GM21529 (cell line): Measurements from ENCODE around the gene C1QBP.
A peak's percentile ranks its signal among the peaks of the same experiment; 100 is the strongest.
"Not testable (repeated sequence)": the region's sequence is repeated elsewhere in the genome, so short reads cannot be mapped to it uniquely, and the experiment has no call there.

Source experiments
- ATAC-seq: cut with Tn5 transposase; IDR thresholded peaks from one replicate; pipeline ENCODE4 v1.9.1; 2021; ENCODE audit not compliant: unreplicated experiment

Gene C1QBP

GRCh38 chr17:5438716-5439445, at the start of gene C1QBP:
C1QBP (minus strand) TSS chr17:5439155; CDS start chr17:5439073, 82 bp downstream.
- peak; percentile 80 for ATAC-seq

GRCh38 chr17:5488752-5489151, 49.8 kb upstream of the C1QBP start:
- no peak for ATAC-seq

GRCh38 chr17:5486206-5487124, 47.5 kb upstream of the C1QBP start, which contains the start of gene MIS12:
MIS12 (plus strand) TSS chr17:5486566; CDS start chr17:5488863, 2,297 bp downstream.
- peak; percentile 81 for ATAC-seq

GRCh38 chr17:5485270-5486205, 46.6 kb upstream of the C1QBP start, which contains the start of gene DERL2:
DERL2 (minus strand) TSS chr17:5486178; CDS start chr17:5486161, 17 bp downstream.
- ATAC-seq, result peak; percentile 23

- ATAC-seq, result no peak
Observed at GRCh38 chr17:5481451-5481850, 42.5 kb upstream of the C1QBP start.

- ATAC-seq, result no peak
Observed at GRCh38 chr17:5480962-5481361, 42.0 kb upstream of the C1QBP start.

GRCh38 chr17:5478992-5479391, 40.0 kb upstream of the C1QBP start:
- ATAC-seq, result no peak

- ATAC-seq, result no peak
Observed at GRCh38 chr17:5473906-5474305, 35.0 kb upstream of the C1QBP start.

- no peak for ATAC-seq
Observed at GRCh38 chr17:5472511-5472910, 33.6 kb upstream of the C1QBP start.

GRCh38 chr17:5468075-5468473, 29.1 kb upstream of the C1QBP start:
- ATAC-seq, result peak; percentile 6

GRCh38 chr17:5467416-5467815, 28.5 kb upstream of the C1QBP start:
- ATAC-seq, result no peak

GRCh38 chr17:5466295-5466694, 27.3 kb upstream of the C1QBP start:
- ATAC-seq, result no peak

- ATAC-seq, result no peak
Observed at GRCh38 chr17:5464717-5465507, 26.0 kb upstream of the C1QBP start.

GRCh38 chr17:5446786-5447185, 7.8 kb upstream of the C1QBP start:
- no peak for ATAC-seq

GRCh38 chr17:5444209-5444608, 5.3 kb upstream of the C1QBP start:
- ATAC-seq, result no peak

- ATAC-seq, result no peak
Observed at GRCh38 chr17:5443728-5444127, 4.8 kb upstream of the C1QBP start.

GRCh38 chr17:5439446-5439764, 450 bp upstream of the C1QBP start:
- no peak for ATAC-seq

- ATAC-seq, result no peak
Observed at GRCh38 chr17:5437721-5438317, 1.1 kb downstream of the C1QBP start.

- not testable (repeated sequence) for ATAC-seq
Observed at GRCh38 chr17:5435781-5436315, 3.1 kb downstream of the C1QBP start.
